Stimulated activated CD8-positive, alpha-beta memory T cell treated with anti-CD3 and anti-CD28 coated beads, Interleukin-15, amount 100 ng/mL, for 24 hours (primary cell): Measurements from ENCODE around the gene ZMAT3.

Source experiments
- DNase-seq: peaks from one replicate; pipeline ENCODE4 v3.0.0-alpha.2; 2020; ENCODE audit warnings: low read depth

Gene ZMAT3

GRCh38 chr3:179021119-179021903 is 50.3 kb downstream of the ZMAT3 start:
- DNase-seq, result no peak

- no peak for DNase-seq
These were observed 51.5 kb downstream of the ZMAT3 start for GRCh38 chr3:179020112-179020511.

DNA sequence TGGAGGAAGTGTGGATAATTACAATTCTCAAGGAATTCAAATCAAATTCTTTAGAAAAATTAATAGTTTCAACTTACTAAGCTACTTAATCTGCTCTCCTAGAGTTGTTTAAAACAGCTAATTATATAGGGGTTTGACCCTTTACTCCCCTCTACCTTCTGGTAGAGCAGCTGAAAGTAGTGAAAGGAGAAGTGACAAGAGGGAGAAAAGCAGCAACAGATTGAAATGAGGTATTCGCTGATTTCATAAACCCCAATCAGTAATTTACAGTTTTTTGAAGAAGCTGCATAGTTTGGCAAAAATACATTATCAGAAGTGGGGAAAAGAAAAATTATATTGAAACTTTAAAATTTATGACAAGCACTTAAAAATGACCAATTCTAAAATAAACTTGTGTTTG is 52.8 kb downstream of the ZMAT3 start:
- no peak for DNase-seq

DNA sequence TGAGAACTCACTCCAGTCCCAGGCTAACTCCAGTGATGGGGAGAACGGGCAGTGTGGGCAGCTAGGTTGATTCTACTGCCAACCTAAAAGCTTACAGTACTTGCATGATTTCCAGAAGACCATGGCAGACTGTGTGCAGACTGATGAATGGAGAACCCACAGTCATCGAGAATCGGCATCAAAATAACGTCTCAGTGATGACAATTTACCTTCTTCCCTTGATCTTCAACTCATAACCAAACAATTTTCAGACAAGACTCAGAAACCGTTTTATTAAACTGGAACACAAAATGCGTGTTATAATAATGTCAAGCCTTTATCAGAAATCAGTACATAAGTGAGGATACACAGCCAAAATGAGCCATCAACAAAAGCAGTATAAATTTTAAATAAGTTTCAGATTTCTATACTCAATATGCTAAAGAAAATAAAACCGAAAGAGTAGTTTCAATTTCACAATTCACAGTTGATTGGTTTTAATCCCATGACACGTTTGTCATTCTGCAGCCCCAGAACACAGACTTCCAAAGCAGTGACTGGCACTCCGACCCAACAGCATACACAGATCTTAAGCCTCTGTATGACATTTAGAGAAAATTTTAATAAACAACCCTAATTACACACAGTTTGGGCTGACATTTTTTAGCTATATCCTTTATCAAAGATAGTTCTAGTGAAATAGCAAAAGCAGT is 54.5 kb downstream of the ZMAT3 start:
- DNase-seq, result no peak

- no peak for DNase-seq
These were observed 56.0 kb downstream of the ZMAT3 start for GRCh38 chr3:179015551-179016020.

- DNase-seq, result no peak
These were observed 65.9 kb downstream of the ZMAT3 start for GRCh38 chr3:179005706-179006105.

DNA sequence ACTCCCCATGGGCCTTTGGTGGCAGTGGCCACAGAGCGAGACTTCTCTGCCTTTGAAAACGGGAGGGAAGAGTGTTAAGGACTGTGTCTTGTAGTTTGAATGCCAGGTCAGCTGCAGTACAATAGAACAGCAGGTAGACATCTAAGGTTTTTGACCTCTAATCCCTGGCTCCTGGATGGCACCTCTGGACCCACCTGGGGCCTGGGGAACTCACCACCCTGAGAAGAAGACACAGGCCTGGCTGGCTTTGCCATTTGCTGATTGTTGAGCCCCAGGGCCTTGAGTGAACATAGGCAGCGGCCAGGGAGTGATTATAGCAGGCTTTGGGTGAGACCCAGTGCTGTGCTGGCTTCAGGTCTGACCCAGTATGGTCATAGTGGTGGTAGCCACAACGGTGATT is 66.4 kb downstream of the ZMAT3 start:
- DNase-seq, result no peak

DNA sequence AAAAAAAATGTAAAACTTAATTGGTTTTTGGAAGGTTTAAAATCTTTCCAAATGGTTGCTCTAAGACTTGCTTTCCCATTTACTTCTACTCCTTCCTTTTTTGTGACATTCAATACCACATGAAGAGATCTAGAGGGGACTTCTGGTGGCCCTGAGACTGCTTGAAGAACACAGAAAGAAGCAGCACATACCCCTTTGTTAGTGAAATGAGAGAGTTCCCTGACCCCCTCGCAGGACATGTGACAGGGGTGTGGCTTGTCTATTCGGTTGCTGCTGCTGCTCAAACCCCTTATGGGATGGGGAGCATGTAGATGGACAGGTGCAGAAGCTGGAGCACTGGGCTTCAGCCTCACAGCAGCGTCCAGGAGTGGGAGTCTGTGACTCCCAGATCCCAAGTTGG is 71.0 kb downstream of the ZMAT3 start:
- no peak for DNase-seq

DNA sequence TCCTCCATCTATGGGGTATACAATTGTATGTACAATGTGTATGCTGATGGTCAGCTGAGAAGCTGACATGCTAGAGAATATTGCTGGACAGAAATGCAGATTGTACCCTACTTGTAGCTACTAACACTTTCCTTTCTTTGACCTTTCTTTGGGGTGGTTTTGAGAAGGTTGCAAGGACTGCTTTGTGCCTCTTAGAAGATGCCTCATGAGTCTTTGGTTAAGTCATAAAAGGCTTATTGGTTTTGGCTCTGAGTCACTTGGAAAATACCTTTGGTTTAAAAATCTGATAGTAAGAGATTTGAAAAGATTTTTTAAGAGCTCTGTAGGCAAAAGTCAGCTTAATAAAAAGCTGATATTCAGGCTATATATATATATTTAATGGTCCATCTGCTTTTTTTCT is 71.5 kb downstream of the ZMAT3 start:
- no peak for DNase-seq

DNA sequence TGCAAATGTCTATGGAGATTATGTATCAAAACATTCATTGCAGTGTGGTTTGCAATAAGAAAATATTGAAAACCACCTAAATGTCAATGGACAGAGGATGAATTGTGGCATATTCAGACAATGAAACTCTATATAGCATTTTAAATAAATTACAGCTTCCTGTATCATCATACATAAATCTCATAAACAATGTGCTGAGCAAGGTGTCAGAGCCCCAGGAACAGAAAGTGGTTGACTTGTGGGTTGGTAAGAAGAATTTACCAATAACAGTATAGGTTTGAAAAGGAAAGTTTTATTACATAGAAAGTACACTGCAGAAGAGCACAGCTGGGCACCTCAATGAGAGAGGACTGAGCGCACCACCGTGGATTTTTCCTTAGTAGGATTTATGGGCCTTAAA is 75.2 kb downstream of the ZMAT3 start:
- DNase-seq, result no peak

- DNase-seq, result no peak
These were observed 81.3 kb downstream of the ZMAT3 start for GRCh38 chr3:178990293-178990692.

DNA sequence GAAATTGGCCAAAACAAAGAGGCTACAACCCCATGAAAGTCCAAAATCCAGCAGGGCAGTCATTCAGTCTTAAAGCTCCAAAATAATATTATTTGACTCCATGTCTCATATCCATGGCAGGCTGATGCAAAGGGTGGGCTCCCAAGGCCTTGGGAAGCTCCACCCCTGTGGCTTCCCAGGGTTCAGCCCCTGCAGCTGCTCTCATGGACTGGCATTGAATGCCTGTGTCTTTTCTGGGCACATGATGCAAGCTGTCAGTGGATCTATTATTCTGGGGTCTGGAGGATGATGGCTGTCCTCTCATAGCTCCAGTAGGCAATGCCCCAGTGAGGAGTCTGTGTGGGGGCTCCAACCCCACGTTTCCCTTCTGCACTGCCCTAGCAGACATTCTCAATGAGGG is 81.8 kb downstream of the ZMAT3 start:
- DNase-seq, result no peak

DNA sequence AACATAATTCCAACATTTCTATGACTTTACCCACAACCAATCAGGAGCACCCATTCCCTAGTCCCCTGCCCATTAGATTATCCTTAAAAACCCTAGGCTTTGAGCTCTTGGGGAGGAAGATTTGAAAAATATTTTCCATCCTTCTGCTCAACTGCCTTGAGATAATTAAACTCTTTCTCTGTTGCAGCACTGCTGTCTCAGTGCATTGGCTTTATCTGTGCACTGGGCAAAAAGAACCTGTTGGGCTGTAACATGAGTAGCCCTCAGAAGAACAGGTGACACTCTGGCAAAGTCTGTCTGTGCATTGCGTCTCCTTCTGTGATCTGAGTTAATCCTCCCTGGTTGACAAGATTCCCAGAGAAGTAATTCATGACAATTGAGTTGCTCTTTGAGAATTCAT is 83.9 kb downstream of the ZMAT3 start:
- DNase-seq, result no peak

GRCh38 chr3:178986456-178986855 is 85.2 kb downstream of the ZMAT3 start:
- no peak for DNase-seq

GRCh38 chr3:178982137-178982536 is 89.5 kb downstream of the ZMAT3 start:
- no peak for DNase-seq

DNA sequence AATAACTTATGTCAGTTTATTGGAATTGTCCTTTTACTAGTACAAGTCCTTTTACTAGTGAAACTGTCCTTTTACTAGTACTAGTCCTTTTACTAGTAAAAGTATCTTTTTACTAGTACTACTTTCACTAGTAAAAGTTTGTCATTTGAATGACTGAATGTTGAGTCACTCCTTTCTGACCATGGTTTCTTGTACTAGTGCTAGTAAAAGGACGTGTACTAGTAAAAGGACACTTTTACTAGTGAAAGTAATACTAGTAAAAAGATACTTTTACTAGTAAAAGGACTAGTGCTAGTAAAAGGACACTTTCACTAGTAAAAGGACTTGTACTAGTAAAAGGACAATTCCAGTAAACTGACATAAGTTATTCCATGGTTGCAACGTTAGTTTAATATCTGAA is 96.3 kb downstream of the ZMAT3 start:
- no peak for DNase-seq

DNA sequence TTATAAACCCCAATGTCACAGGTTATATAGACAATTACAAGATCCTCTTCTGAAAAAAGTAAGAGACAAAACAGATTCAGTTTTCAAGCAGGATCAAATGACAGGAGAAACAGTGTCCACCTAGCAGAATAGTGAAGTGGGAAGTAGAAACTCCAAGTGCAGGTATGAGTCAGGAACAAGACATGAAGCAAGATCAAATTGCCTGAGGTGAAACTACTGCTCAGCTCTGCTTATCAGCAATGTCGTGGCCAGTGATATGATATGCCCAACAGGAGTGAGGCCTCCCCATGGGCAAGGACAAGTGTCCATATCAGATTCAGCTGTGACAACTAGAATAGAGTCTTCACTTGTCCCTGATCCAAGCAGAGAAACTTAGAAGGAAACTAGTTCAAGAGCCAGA is 100.0 kb downstream of the ZMAT3 start:
- no peak for DNase-seq

- no peak for DNase-seq
These were observed 102.5 kb downstream of the ZMAT3 start for GRCh38 chr3:178969004-178969700.
